Smooth muscle cell (in vitro differentiated cells): Measurements from ENCODE around the gene ZFP42. TPM values are rescaled to one million over a fixed set of nuclear protein-coding genes. Genes with fewer than 3 reads are reported as not detected.
A peak's percentile ranks its signal among the peaks of the same experiment; 100 is the strongest.

Source experiments
- DNase-seq: peaks from one replicate; lab custom pipeline; 2025; ENCODE audit not compliant: unreplicated experiment; lab: John Stamatoyannopoulos, UW
- H2AFZ ChIP-seq: fragments of 200-600 bp; sonication (generic); 2 replicates; pipeline ENCODE4 v1.6.0; 2016; ENCODE audit warnings: antibody characterized with exemption, low read depth, mild to moderate bottlenecking
- H3F3A ChIP-seq: fragments of 200-600 bp; sonication (generic); 2 replicates; pipeline ENCODE4 v1.6.0; 2017; ENCODE audit warnings: antibody characterized with exemption, low read depth
- H3K27ac ChIP-seq: fragments of 200-600 bp; sonication (generic); 2 replicates; pipeline ENCODE4 v1.5.1; 2016; ENCODE audit warnings: low read depth, mild to moderate bottlenecking
- H3K27me3 ChIP-seq: fragments of 200-600 bp; sonication (generic); 2 replicates; pipeline ENCODE4 v1.6.1; 2016; ENCODE audit warnings: low read depth, mild to moderate bottlenecking
- H3K36me3 ChIP-seq: fragments of 200-600 bp; sonication (generic); 2 replicates; pipeline ENCODE4 v1.5.1; 2016; ENCODE audit warnings: low read depth
- H3K4me1 ChIP-seq: fragments of 200-600 bp; sonication (generic); 2 replicates; pipeline ENCODE4 v1.5.1; 2016; ENCODE audit warnings: low read depth
- H3K4me2 ChIP-seq: fragments of 200-600 bp; sonication (generic); 2 replicates; pipeline ENCODE4 v1.6.0; 2016; ENCODE audit warnings: mild to moderate bottlenecking
- H3K4me3 ChIP-seq: fragments of 200-600 bp; sonication (generic); 2 replicates; pipeline ENCODE4 v1.5.1; 2016; ENCODE audit warnings: mild to moderate bottlenecking
- H3K79me2 ChIP-seq: fragments of 200-600 bp; sonication (generic); 2 replicates; pipeline ENCODE4 v1.6.0; 2016; ENCODE audit warnings: low read depth, mild to moderate bottlenecking
- H3K9ac ChIP-seq: fragments of 200-600 bp; sonication (generic); 2 replicates; pipeline ENCODE4 v1.6.0; 2016; ENCODE audit warnings: low read depth
- H3K9me3 ChIP-seq: fragments of 200-600 bp; sonication (generic); replicated peaks from 2 replicates; pipeline ENCODE4 v1.5.1; 2016; ENCODE audit warnings: low read depth
- H4K20me1 ChIP-seq: fragments of 200-600 bp; sonication (generic); 2 replicates; pipeline ENCODE4 v1.6.0; 2016; ENCODE audit warnings: low read depth
- CTCF ChIP-seq: fragments of 200-600 bp; sonication (generic); IDR thresholded peaks from 2 replicates; pipeline ENCODE4 v1.5.1; 2017; ENCODE audit warnings: borderline replicate concordance, mild to moderate bottlenecking, antibody characterized with exemption; ENCODE audit not compliant: insufficient read depth, poor library complexity, severe bottlenecking
- WGBS: methylation state at CpG from one replicate; pipeline ENCODE4 v1.1.7; 2016; ENCODE audit warnings: low lambda C conversion rate; 5-methylcytosine and 5-hydroxymethylcytosine counted together
- polyA plus RNA-seq: library from polyadenylated mRNA; unstranded; fragments of >200 nt; fragmentation: Nextera tagmentation; extraction: Ambion mirVana; gene quantifications from 2 replicates; pipeline ENCODE4 v1.2.1, GENCODE V29; 2016
- total RNA-seq: library from RNA; depleted of rRNA; stranded (reverse); fragments of >200 nt; gene quantifications from 2 replicates; pipeline ENCODE4 v1.2.3, GENCODE V29; 2014

ZFP42 gene
- total and polyA plus RNA-seq, 2 experiments from 2014 or later = 15.7 to 30.4 TPM

GRCh38 chr4:188015025-188015940, 19.7 kb downstream of the ZFP42 start:
- Histone ChIP-seq H3K4me1 (peaks cover 4% of the 10 kb centered on the region), H3K36me3 (no peaks in the 10 kb centered on the region), H3K4me3 (no peak overlapping the region), H3K9ac (no peak overlapping the region), H3F3A (peaks cover 4% of the 10 kb centered on the region), H3K4me2 (peak overlapping the region; percentile 29), H3K9me3 (no peaks in the 10 kb centered on the region), H2AFZ (no peak overlapping the region), H3K27me3 (no peaks in the 10 kb centered on the region), H3K79me2 (no peaks in the 10 kb centered on the region), H3K27ac (peak overlapping the region; percentile 60), H4K20me1 (no peaks in the 10 kb centered on the region)
- TF ChIP-seq CTCF = no peak
- DNase-seq = no peak
- WGBS = 30% methylated on average over 14 of the region's 14 CpGs

- Histone ChIP-seq H3K4me3 (no peak overlapping the region), H3K4me1 (peaks cover 8% of the 10 kb centered on the region), H2AFZ (no peak overlapping the region), H3K79me2 (no peaks in the 10 kb centered on the region), H3K9ac (no peak overlapping the region), H3K36me3 (no peaks in the 10 kb centered on the region), H3K9me3 (no peaks in the 10 kb centered on the region), H4K20me1 (no peaks in the 10 kb centered on the region), H3F3A (peaks cover 4% of the 10 kb centered on the region), H3K27me3 (no peaks in the 10 kb centered on the region), H3K4me2 (peak overlapping the region; percentile 59), H3K27ac (no peak overlapping the region)
- DNase-seq = no peak
- TF ChIP-seq CTCF = no peak
- 14% methylated on average over 7 of the region's 7 CpGs for WGBS
Observed at GRCh38 chr4:188016754-188017153, 21.2 kb downstream of the ZFP42 start.

- Histone ChIP-seq H3K9me3 (no peaks in the 10 kb centered on the region), H3K79me2 (no peaks in the 10 kb centered on the region), H3F3A (peaks cover 4% of the 10 kb centered on the region), H3K27ac (no peak overlapping the region), H3K4me2 (no peak overlapping the region), H4K20me1 (no peaks in the 10 kb centered on the region), H3K36me3 (no peaks in the 10 kb centered on the region), H3K27me3 (no peaks in the 10 kb centered on the region), H3K4me1 (peaks cover 13% of the 10 kb centered on the region), H2AFZ (no peak overlapping the region), H3K9ac (no peak overlapping the region), H3K4me3 (no peak overlapping the region)
- TF ChIP-seq CTCF = no peak
- no peak for DNase-seq
- 77% methylated on average over 6 of the region's 6 CpGs for WGBS
Observed at GRCh38 chr4:188018262-188018661, 22.7 kb downstream of the ZFP42 start.
